Mononuclear cell (primary cell): ENCODE measurements around the gene GLS. TPM values are rescaled to one million over a fixed set of nuclear protein-coding genes. Genes with fewer than 3 reads are reported as not detected.

ENCODE experiments used
- H3K27me3 ChIP-seq: 2 replicates; pipeline ENCODE4 v1.6.0; 2011; ENCODE audit warnings: low read length, control low read depth; ENCODE audit not compliant: insufficient read depth
- H3K4me1 ChIP-seq: 2 replicates; pipeline ENCODE4 v1.5.1; 2011; ENCODE audit warnings: mild to moderate bottlenecking, low read length, control low read depth; ENCODE audit not compliant: insufficient read depth
- H3K4me3 ChIP-seq: 2 replicates; pipeline ENCODE4 v1.5.1; 2011; ENCODE audit warnings: mild to moderate bottlenecking, low read length, moderate library complexity
- H3K9me3 ChIP-seq: 2 replicates; pipeline ENCODE4 v1.5.1; 2011; ENCODE audit warnings: low read depth, mild to moderate bottlenecking, control low read depth, low read length
- total RNA-seq: library from RNA; depleted of rRNA; stranded (reverse); fragments of >200 nt; gene quantifications from one replicate; pipeline ENCODE4 v1.2.3, GENCODE V29; 2012

GLS gene
- total RNA-seq, 1 donor, result 256 TPM

- Histone ChIP-seq H3K4me3 (no peak overlapping the region), H3K4me1 (peaks cover 9% of the 10 kb centered on the region), H3K27me3 (no peaks in the 10 kb centered on the region), H3K9me3 (no peaks in the 10 kb centered on the region)
Measured at GRCh38 chr2:190974629-190975361, 94.2 kb downstream of the GLS start.

- H3K9me3 ChIP-seq, result no peaks in the 10 kb centered on the region
- H3K27me3 ChIP-seq, result no peaks in the 10 kb centered on the region
- peaks cover 8% of the 10 kb centered on the region for H3K4me1 ChIP-seq
- no peak overlapping the region for H3K4me3 ChIP-seq
Measured at GRCh38 chr2:190976521-190976920, 95.9 kb downstream of the GLS start.

- Histone ChIP-seq H3K4me3 (no peak overlapping the region), H3K27me3 (no peaks in the 10 kb centered on the region), H3K9me3 (no peaks in the 10 kb centered on the region), H3K4me1 (peaks cover 8% of the 10 kb centered on the region)
Measured at GRCh38 chr2:190977505-190977904, 96.9 kb downstream of the GLS start.

GRCh38 chr2:190978389-190979053, 97.9 kb downstream of the GLS start:
- Histone ChIP-seq H3K9me3 (no peaks in the 10 kb centered on the region), H3K4me3 (no peak overlapping the region), H3K27me3 (no peaks in the 10 kb centered on the region), H3K4me1 (peaks cover 8% of the 10 kb centered on the region)

- Histone ChIP-seq H3K4me3 (no peak overlapping the region), H3K27me3 (no peaks in the 10 kb centered on the region), H3K4me1 (peaks cover 8% of the 10 kb centered on the region), H3K9me3 (no peaks in the 10 kb centered on the region)
Measured at GRCh38 chr2:190979906-190980629, 99.4 kb downstream of the GLS start.

GRCh38 chr2:190980630-190981209, 100.1 kb downstream of the GLS start:
- Histone ChIP-seq H3K9me3 (no peaks in the 10 kb centered on the region), H3K27me3 (no peaks in the 10 kb centered on the region), H3K4me1 (peaks cover 8% of the 10 kb centered on the region), H3K4me3 (no peak overlapping the region)

GRCh38 chr2:190981333-190981732, 100.7 kb downstream of the GLS start:
- Histone ChIP-seq H3K27me3 (no peaks in the 10 kb centered on the region), H3K4me1 (peaks cover 11% of the 10 kb centered on the region), H3K9me3 (no peaks in the 10 kb centered on the region), H3K4me3 (no peak overlapping the region)

GRCh38 chr2:190981733-190982132, 101.1 kb downstream of the GLS start:
- H3K9me3 ChIP-seq, result no peaks in the 10 kb centered on the region
- H3K4me3 ChIP-seq, result no peak overlapping the region
- H3K4me1 ChIP-seq, result peaks cover 11% of the 10 kb centered on the region
- H3K27me3 ChIP-seq, result no peaks in the 10 kb centered on the region

- Histone ChIP-seq H3K27me3 (no peaks in the 10 kb centered on the region), H3K4me1 (peaks cover 11% of the 10 kb centered on the region), H3K9me3 (no peaks in the 10 kb centered on the region), H3K4me3 (no peak overlapping the region)
Measured at GRCh38 chr2:190982262-190983034, 101.8 kb downstream of the GLS start.

GRCh38 chr2:190984595-190984994, 104.0 kb downstream of the GLS start:
- Histone ChIP-seq H3K4me3 (no peak overlapping the region), H3K4me1 (peaks cover 11% of the 10 kb centered on the region), H3K9me3 (no peaks in the 10 kb centered on the region), H3K27me3 (no peaks in the 10 kb centered on the region)

- no peaks in the 10 kb centered on the region for H3K27me3 ChIP-seq
- no peaks in the 10 kb centered on the region for H3K9me3 ChIP-seq
- no peak overlapping the region for H3K4me3 ChIP-seq
- peaks cover 3% of the 10 kb centered on the region for H3K4me1 ChIP-seq
Measured at GRCh38 chr2:190986221-190986953, 105.8 kb downstream of the GLS start.

- H3K9me3 ChIP-seq, result no peaks in the 10 kb centered on the region
- H3K4me1 ChIP-seq, result peaks cover 3% of the 10 kb centered on the region
- no peaks in the 10 kb centered on the region for H3K27me3 ChIP-seq
- H3K4me3 ChIP-seq, result no peak overlapping the region
Measured at GRCh38 chr2:190987116-190987515, 106.5 kb downstream of the GLS start.

- no peak overlapping the region for H3K4me3 ChIP-seq
- no peaks in the 10 kb centered on the region for H3K27me3 ChIP-seq
- H3K4me1 ChIP-seq, result peaks cover 3% of the 10 kb centered on the region
- no peaks in the 10 kb centered on the region for H3K9me3 ChIP-seq
Measured at GRCh38 chr2:190987938-190988337, 107.3 kb downstream of the GLS start.

- Histone ChIP-seq H3K4me1 (peaks cover 3% of the 10 kb centered on the region), H3K4me3 (no peak overlapping the region), H3K9me3 (no peaks in the 10 kb centered on the region), H3K27me3 (no peaks in the 10 kb centered on the region)
Measured at GRCh38 chr2:190988910-190989309, 108.3 kb downstream of the GLS start.
